H9 (cell line): ENCODE measurements around the gene RTTN. TPM values are rescaled to one million over a fixed set of nuclear protein-coding genes. Genes with fewer than 3 reads are reported as not detected.

Source experiments
- DNase-seq: peaks from one replicate; pipeline ENCODE4 v3.0.0-alpha.2; 2017
- H2AFZ ChIP-seq: one replicate; pipeline ENCODE4 v1.6.1; 2013; ENCODE audit warnings: mild to moderate bottlenecking, low read length, control low read depth, moderate library complexity
- H2AK5ac ChIP-seq: 2 replicates; pipeline ENCODE4 v1.6.1; 2013; ENCODE audit warnings: low read length, control low read depth, mixed read lengths; ENCODE audit not compliant: insufficient read length
- H2BK120ac ChIP-seq: one replicate; pipeline ENCODE4 v1.6.1; 2013; ENCODE audit warnings: low read depth, mild to moderate bottlenecking, low read length, control low read depth, inconsistent platforms; ENCODE audit not compliant: poor library complexity, severe bottlenecking
- H2BK12ac ChIP-seq: 2 replicates; pipeline ENCODE4 v1.6.1; 2013; ENCODE audit warnings: low read length, control low read depth, mixed read lengths, low read depth; ENCODE audit not compliant: insufficient read length
- H2BK15ac ChIP-seq: 2 replicates; pipeline ENCODE4 v1.6.1; 2013; ENCODE audit warnings: low read depth, low read length, control low read depth
- H2BK20ac ChIP-seq: one replicate; pipeline ENCODE4 v1.6.1; 2013; ENCODE audit warnings: low read depth, mild to moderate bottlenecking, low read length, control low read depth, inconsistent platforms; ENCODE audit not compliant: poor library complexity, severe bottlenecking
- H2BK5ac ChIP-seq: 2 replicates; pipeline ENCODE4 v1.6.1; 2013; ENCODE audit warnings: low read length, control low read depth, mixed read lengths; ENCODE audit not compliant: insufficient read length
- H3K14ac ChIP-seq: 2 replicates; pipeline ENCODE4 v1.6.1; 2013; ENCODE audit warnings: low read length, control low read depth; ENCODE audit not compliant: insufficient read depth
- H3K18ac ChIP-seq: 2 replicates; pipeline ENCODE4 v1.6.1; 2013; ENCODE audit warnings: low read depth, mild to moderate bottlenecking, mixed read lengths, low read length, control low read depth; ENCODE audit not compliant: insufficient read length
- H3K23ac ChIP-seq: 2 replicates; pipeline ENCODE4 v1.6.1; 2013; ENCODE audit warnings: low read length, control low read depth, mixed read lengths, low read depth; ENCODE audit not compliant: insufficient read length
- H3K23me2 ChIP-seq: 2 replicates; pipeline ENCODE4 v1.6.1; 2013; ENCODE audit warnings: low read depth, mild to moderate bottlenecking, mixed read lengths, low read length, control low read depth; ENCODE audit not compliant: insufficient read length, poor library complexity, severe bottlenecking
- H3K27ac ChIP-seq: 2 replicates; pipeline ENCODE4 v1.5.1; 2013; ENCODE audit warnings: low read length, control low read depth, mixed read lengths, low read depth; ENCODE audit not compliant: insufficient read length
- H3K27me3 ChIP-seq: 2 replicates; pipeline ENCODE4 v1.6.1; 2013; ENCODE audit warnings: low read length, control low read depth, inconsistent platforms; ENCODE audit not compliant: insufficient read depth
- H3K4ac ChIP-seq: 2 replicates; pipeline ENCODE4 v1.6.1; 2013; ENCODE audit warnings: low read depth, mild to moderate bottlenecking, control low read depth, inconsistent platforms, low read length, moderate library complexity
- H3K4me1 ChIP-seq: 2 replicates; pipeline ENCODE4 v1.6.1; 2013; ENCODE audit warnings: low read length, control low read depth, inconsistent platforms; ENCODE audit not compliant: insufficient read depth
- H3K4me2 ChIP-seq: 2 replicates; pipeline ENCODE4 v1.6.1; 2013; ENCODE audit warnings: low read length, control low read depth, mixed read lengths; ENCODE audit not compliant: insufficient read length, insufficient read depth
- H3K56ac ChIP-seq: 2 replicates; pipeline ENCODE4 v1.6.1; 2013; ENCODE audit warnings: low read depth, mild to moderate bottlenecking, mixed read lengths, low read length, control low read depth; ENCODE audit not compliant: insufficient read length
- H3K79me1 ChIP-seq: 2 replicates; pipeline ENCODE4 v1.6.1; 2013; ENCODE audit warnings: low read depth, mild to moderate bottlenecking, moderate library complexity, low read length, control low read depth, inconsistent platforms; ENCODE audit not compliant: insufficient read depth, poor library complexity, severe bottlenecking
- H3K79me2 ChIP-seq: 2 replicates; pipeline ENCODE4 v1.6.1; 2013; ENCODE audit warnings: low read length, control low read depth, inconsistent platforms; ENCODE audit not compliant: insufficient read depth
- H3K9ac ChIP-seq: 2 replicates; pipeline ENCODE4 v1.6.1; 2013; ENCODE audit warnings: low read length, control low read depth, mixed read lengths; ENCODE audit not compliant: insufficient read length; ENCODE audit errors: extremely low read depth
- H3K9me3 ChIP-seq: one replicate; pipeline ENCODE4 v1.6.1; 2013; ENCODE audit warnings: low read depth, low read length, inconsistent platforms; ENCODE audit not compliant: control insufficient read depth
- H3T11ph ChIP-seq: one replicate; pipeline ENCODE4 v1.6.1; 2013; ENCODE audit warnings: mild to moderate bottlenecking, low read length, control low read depth, inconsistent platforms
- H4K20me1 ChIP-seq: one replicate; pipeline ENCODE4 v1.6.1; 2013; ENCODE audit not compliant: control insufficient read depth, insufficient read length, insufficient read depth
- H4K5ac ChIP-seq: 2 replicates; pipeline ENCODE4 v1.6.1; 2013; ENCODE audit warnings: low read depth, mild to moderate bottlenecking, mixed read lengths, low read length, control low read depth; ENCODE audit not compliant: insufficient read length
- H4K8ac ChIP-seq: replicated peaks from 2 replicates; pipeline ENCODE4 v1.6.1; 2013; ENCODE audit warnings: low read length, control low read depth, mixed read lengths, low read depth; ENCODE audit not compliant: insufficient read length
- H4K91ac ChIP-seq: 2 replicates; pipeline ENCODE4 v1.6.1; 2013; ENCODE audit warnings: low read depth, mild to moderate bottlenecking, moderate library complexity, mixed read lengths, low read length, control low read depth; ENCODE audit not compliant: insufficient read length
- H3K27ac Mint-ChIP-seq, 3 experiments: 2 replicates in 2 of 3; 3 replicates in 1 of 3; pipeline ENCODE4 v1.8.0; 2020 to 2021; ENCODE audit warnings: mixed read lengths in 3 of 3, mild to moderate bottlenecking in 1 of 3, moderate library complexity in 1 of 3
- H3K27me3 Mint-ChIP-seq: 2 replicates; pipeline ENCODE4 v1.8.0; 2021; ENCODE audit warnings: low read depth, mild to moderate bottlenecking, moderate library complexity, mixed read lengths
- H3K36me3 Mint-ChIP-seq, 3 experiments: 2 replicates in 2 of 3; 3 replicates in 1 of 3; pipeline ENCODE4 v1.8.0; 2020 to 2021; ENCODE audit warnings: low read depth in 3 of 3, mixed read lengths in 3 of 3; ENCODE audit not compliant: insufficient read depth in 1 of 3
- H3K4me1 Mint-ChIP-seq, 2 experiments: 2 replicates each; pipeline ENCODE4 v1.8.0; 2020; ENCODE audit warnings: mixed read lengths in 2 of 2
- H3K4me3 Mint-ChIP-seq, 2 experiments: 2 replicates in 1 of 2; 3 replicates in 1 of 2; pipeline ENCODE4 v1.8.0; 2020 to 2021; ENCODE audit warnings: mild to moderate bottlenecking in 2 of 2, mixed read lengths in 2 of 2, moderate library complexity in 1 of 2
- H3K9me3 Mint-ChIP-seq, 2 experiments: 2 replicates in 1 of 2; 3 replicates in 1 of 2; pipeline ENCODE4 v1.8.0; 2020; ENCODE audit warnings: mild to moderate bottlenecking in 2 of 2, mixed read lengths in 2 of 2, moderate library complexity in 1 of 2
- WGBS: extraction: QIAGEN DNeasy Blood & Tissue Kit; methylation state at CpG from one replicate; pipeline ENCODE4 v1.1.7; 2013; ENCODE audit warnings: missing lambda C conversion rate, low lambda C conversion rate, mixed read lengths; ENCODE audit not compliant: insufficient read length; ENCODE audit errors: extremely low coverage; 5-methylcytosine and 5-hydroxymethylcytosine counted together
- total RNA-seq: library from RNA; stranded (reverse); gene quantifications from 2 replicates; pipeline ENCODE4 v1.2.1, GENCODE V29; 2021
- TF ChIP-seq, protein P1 (sequence below): fragments of 200-600 bp; sonication (generic); conservative IDR thresholded peaks from 3 replicates; pipeline ENCODE4 v1.8.0; 2021; ENCODE audit warnings: antibody characterized with exemption, mild to moderate bottlenecking

Gene RTTN
- total RNA-seq, 1 experiment from 2014 or later: 17.6 TPM

DNA sequence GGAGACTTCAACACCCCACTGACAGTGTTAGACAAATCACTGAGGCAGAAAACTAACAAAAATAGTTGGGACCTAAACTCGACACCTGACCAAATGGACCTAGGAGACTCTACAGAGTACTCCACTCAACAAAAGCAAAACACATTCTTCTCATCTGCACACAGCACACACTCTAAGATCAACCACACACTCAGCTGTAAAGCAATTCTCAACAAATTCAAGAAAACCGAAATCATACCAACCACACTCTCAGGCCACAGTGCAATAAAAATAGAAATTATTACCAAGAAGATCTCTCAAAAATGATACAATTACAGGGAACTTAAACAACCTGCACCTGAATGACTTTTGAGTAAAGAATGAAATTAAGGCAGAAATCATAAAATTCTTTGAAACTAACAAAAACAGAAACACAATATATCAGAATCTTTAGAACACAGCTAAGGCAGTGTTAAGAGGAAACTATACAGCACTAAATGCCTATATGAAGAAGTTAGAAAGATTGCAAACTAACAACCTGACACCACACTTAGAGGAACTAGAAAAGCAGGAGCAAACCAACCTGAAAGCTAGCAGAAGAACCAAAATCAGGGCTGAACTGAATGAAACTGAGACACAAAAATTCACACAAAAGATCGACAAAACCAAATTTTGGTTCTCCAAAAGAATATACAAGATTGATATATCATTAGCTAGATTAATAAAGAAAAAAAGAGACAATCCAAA, 46.3 kb downstream of the RTTN start:
- Histone ChIP-seq H3K18ac (no peak overlapping the region), H4K8ac (no peak overlapping the region), H3T11ph (no peak overlapping the region), H3K4me1 (peaks cover 3% of the 10 kb centered on the region; the same call in 1 of the 2 replicates), H3K9ac (no peak overlapping the region), H3K9me3 (no peaks in the 10 kb centered on the region), H3K4me2 (no peak overlapping the region), H3K56ac (no peak overlapping the region), H2AFZ (no peak overlapping the region), H3K27ac (no peak overlapping the region), H4K91ac (no peak overlapping the region), H3K4ac (no peak overlapping the region), H4K20me1 (no peaks in the 10 kb centered on the region), H3K14ac (no peak overlapping the region), H4K5ac (no peak overlapping the region), H2BK20ac (no peak overlapping the region), H3K23ac (no peak overlapping the region), H2BK5ac (no peak overlapping the region), H2AK5ac (no peak overlapping the region), H2BK120ac (no peak overlapping the region), H3K79me1 (no peaks in the 10 kb centered on the region), H3K23me2 (no peaks in the 10 kb centered on the region), H2BK15ac (no peak overlapping the region), H3K79me2 (no peaks in the 10 kb centered on the region), H2BK12ac (no peak overlapping the region), H3K27me3 (no peaks in the 10 kb centered on the region)
- H3K9me3 Mint-ChIP-seq: no peaks in the 10 kb centered on the region
- no CpG with 5 or more reads among the region's 3 CpGs for WGBS
- H3K4me3 Mint-ChIP-seq: no peak overlapping the region
- DNase-seq: no peak
- peaks cover 10 to 16% of the 10 kb centered on the region in 2 experiments for H3K4me1 Mint-ChIP-seq
- H3K36me3 Mint-ChIP-seq: peaks cover 19 to 39% (median 35%) of the 10 kb centered on the region in 3 experiments; a peak in 6 of 7 replicates
- no peaks in the 10 kb centered on the region for H3K27me3 Mint-ChIP-seq
- no peak overlapping the region for H3K27ac Mint-ChIP-seq
- TF ChIP-seq, protein P1, sequence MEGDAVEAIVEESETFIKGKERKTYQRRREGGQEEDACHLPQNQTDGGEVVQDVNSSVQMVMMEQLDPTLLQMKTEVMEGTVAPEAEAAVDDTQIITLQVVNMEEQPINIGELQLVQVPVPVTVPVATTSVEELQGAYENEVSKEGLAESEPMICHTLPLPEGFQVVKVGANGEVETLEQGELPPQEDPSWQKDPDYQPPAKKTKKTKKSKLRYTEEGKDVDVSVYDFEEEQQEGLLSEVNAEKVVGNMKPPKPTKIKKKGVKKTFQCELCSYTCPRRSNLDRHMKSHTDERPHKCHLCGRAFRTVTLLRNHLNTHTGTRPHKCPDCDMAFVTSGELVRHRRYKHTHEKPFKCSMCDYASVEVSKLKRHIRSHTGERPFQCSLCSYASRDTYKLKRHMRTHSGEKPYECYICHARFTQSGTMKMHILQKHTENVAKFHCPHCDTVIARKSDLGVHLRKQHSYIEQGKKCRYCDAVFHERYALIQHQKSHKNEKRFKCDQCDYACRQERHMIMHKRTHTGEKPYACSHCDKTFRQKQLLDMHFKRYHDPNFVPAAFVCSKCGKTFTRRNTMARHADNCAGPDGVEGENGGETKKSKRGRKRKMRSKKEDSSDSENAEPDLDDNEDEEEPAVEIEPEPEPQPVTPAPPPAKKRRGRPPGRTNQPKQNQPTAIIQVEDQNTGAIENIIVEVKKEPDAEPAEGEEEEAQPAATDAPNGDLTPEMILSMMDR: no peak
